Small intestine (tissue), 7 donors: ENCODE data around the gene PRKCE. TPM values are rescaled to one million over a fixed set of nuclear protein-coding genes. Genes with fewer than 3 reads are reported as not detected.
A peak's percentile ranks its signal among the peaks of the same experiment; 100 is the strongest.

Experiments
- DNase-seq, 2 donors: peaks; one replicate each; pipeline versions ENCODE4 v3.0.0 to v3.0.0-alpha.2; 2013
- FAIRE-seq: peaks from 2 replicates; lab custom pipeline; 2012; peaks lifted over from hg19 to GRCh38; lab: Jason Lieb, UNC
- H3K27ac ChIP-seq, 3 donors: one replicate each; pipeline ENCODE4 v1.5.1; 2013; ENCODE audit warnings: low read length in 2 of 3, mild to moderate bottlenecking in 2 of 3, control low read depth in 1 of 3, inconsistent platforms in 1 of 3, low read depth in 1 of 3, moderate library complexity in 1 of 3
- H3K27me3 ChIP-seq, 3 donors: one replicate each; pipeline ENCODE4 v1.6.1; 2013; ENCODE audit warnings: low read length in 3 of 3, inconsistent platforms in 1 of 3; ENCODE audit not compliant: control insufficient read depth in 3 of 3, insufficient read depth in 3 of 3
- H3K36me3 ChIP-seq, 3 donors: one replicate each; pipeline ENCODE4 v1.6.1; 2013; ENCODE audit warnings: low read length in 3 of 3, inconsistent platforms in 1 of 3, low read depth in 1 of 3, mild to moderate bottlenecking in 1 of 3, moderate library complexity in 1 of 3; ENCODE audit not compliant: control insufficient read depth in 3 of 3, insufficient read depth in 2 of 3
- H3K4me1 ChIP-seq, 3 donors: one replicate each; pipeline ENCODE4 v1.6.1; 2013; ENCODE audit warnings: low read length in 2 of 3, inconsistent platforms in 1 of 3, low read depth in 1 of 3, mild to moderate bottlenecking in 1 of 3, moderate library complexity in 1 of 3; ENCODE audit not compliant: control insufficient read depth in 3 of 3, insufficient read depth in 2 of 3
- H3K4me3 ChIP-seq, 3 donors: one replicate each; pipeline ENCODE4 v1.5.1; 2013; ENCODE audit warnings: low read length in 3 of 3, control low read depth in 1 of 3, inconsistent platforms in 1 of 3, low read depth in 1 of 3, mild to moderate bottlenecking in 1 of 3, moderate library complexity in 1 of 3
- H3K9me3 ChIP-seq, 2 donors: one replicate each; pipeline ENCODE4 v1.6.1; 2013; ENCODE audit warnings: low read depth in 1 of 2, low read length in 1 of 2; ENCODE audit not compliant: control insufficient read depth in 2 of 2, insufficient read depth in 1 of 2
- WGBS, 3 donors: extraction: QIAGEN DNeasy Blood & Tissue Kit; methylation state at CpG; one replicate each; pipeline ENCODE4 v1.1.7; 2013; 5-methylcytosine and 5-hydroxymethylcytosine counted together
- polyA plus RNA-seq, 4 donors: library from polyadenylated mRNA; stranded (reverse) in 3 of 4; unstranded in 1 of 4; fragments of 200-250 nt in 3 of 4; fragments of 120-200 nt in 1 of 4; gene quantifications; one replicate each; pipeline versions ENCODE4 v1.2.1 to v1.2.3, GENCODE V29; 2013
- donor health status: healthy with polysubstance abuse.
- donor health status: control.
- donor health status: control.
- donor health status: Bipolar disorder and iron deficiency.
- donor health status: healthy.

PRKCE gene
- polyA plus RNA-seq, 4 donors, result 2.2 to 7.1 (median 5.4) TPM

DNA sequence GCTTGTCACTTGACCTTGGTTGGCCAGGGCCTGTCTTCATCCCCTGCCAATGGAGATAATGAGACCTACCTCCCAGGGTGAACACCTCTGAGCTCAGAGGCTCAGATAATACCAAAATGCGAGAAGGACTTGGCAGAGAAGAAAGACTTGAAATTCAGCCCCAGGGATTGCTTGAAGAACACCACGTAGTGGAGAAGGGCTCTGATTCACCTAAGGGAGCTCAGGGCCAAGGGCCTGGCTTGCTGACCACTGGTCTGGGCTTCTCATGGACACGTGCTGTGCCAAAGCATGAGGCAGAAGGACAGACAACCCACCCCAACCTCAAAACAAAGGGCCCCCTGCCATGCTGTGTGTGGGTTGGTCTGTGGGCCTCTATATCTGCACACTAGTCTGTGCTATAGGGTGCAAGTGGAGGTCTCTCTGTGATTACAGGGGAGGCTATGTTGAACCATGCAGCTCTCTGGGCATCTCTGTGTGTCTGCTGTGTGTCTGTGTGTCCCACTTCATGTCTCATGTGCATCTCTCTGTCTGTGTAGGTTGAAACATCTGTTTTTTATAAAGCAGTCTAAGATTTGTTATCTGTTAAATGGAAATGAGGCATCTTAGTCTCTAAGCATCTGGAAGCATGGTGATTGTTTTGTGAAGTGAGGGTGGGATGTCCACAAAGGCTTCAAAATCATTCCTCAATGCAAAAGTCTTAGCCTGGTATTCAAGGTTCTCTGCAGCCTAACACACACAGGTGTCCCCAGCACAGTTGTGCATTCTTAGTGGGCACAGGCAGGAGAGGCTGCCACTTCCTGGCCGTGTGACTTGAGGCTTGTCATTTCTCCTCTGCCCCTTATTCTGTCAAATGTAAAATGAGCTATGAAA lies 584.8 kb downstream of the PRKCE start:
- Histone ChIP-seq H3K36me3 (no peaks in the 10 kb centered on the region), H3K4me3 (no peak overlapping the region), H3K9me3 (no peaks in the 10 kb centered on the region), H3K27me3 (no peaks in the 10 kb centered on the region), H3K4me1 (no peaks in the 10 kb centered on the region), H3K27ac (no peak overlapping the region)
- FAIRE-seq (no peak), DNase-seq (no peak)
- 82 to 87% (median 82%) methylated on average over 4 of the region's 4 CpGs for WGBS, 3 donors

DNA sequence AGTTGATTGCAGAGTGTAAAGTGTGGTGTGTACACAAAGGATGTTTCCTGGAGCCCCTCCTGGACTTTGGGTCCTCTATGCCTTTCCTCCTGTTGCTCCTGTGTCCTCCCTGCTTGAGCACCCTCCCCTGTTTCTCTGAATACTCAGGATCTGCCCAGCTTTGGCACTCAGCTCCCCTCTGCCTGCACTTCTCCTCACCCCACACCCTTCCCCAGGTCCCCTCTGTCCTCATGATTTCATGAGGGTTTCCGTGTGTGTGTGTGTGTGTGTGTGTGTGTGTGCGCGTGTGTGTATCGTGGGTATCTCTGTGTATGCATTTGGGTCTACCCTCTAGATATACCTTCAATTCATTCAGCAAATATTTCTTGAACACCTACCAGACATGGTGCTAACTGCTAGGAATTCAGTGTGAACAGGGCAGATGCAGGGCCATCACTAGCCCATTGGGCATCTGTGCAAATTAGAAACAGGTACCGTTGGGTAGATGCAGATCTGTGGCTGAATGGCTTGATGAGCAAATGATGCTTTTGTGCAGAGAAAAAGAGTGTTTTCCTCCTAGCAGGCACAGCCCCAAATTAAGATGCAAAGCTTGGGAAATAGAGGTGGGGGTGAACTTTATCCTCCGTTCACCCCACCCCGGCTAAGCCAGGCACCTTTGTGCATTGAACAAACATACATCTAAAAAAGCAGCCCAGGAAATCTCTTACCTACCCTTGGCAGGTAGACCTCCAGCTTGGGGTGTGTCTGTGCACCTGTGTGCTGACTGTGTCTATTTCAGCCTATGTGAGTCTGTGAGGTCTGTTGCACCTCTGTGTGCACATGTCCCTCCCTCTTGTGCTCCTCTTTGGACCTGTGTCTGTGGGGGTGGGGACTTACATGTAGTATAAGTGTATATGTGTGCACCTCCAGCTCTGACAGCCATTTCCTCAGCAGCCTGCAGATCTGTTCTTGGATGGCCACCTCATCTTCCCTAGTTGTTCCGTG lies 585.7 kb downstream of the PRKCE start:
- Histone ChIP-seq H3K9me3 (no peaks in the 10 kb centered on the region), H3K36me3 (no peaks in the 10 kb centered on the region), H3K27ac (no peak overlapping the region), H3K4me1 (no peaks in the 10 kb centered on the region), H3K27me3 (no peaks in the 10 kb centered on the region), H3K4me3 (no peak overlapping the region)
- FAIRE-seq (no peak), DNase-seq (peak in 1 of 2 donors; percentile 19)
- WGBS, 3 donors, result 57 to 79% (median 67%) methylated on average over 8 of the region's 8 CpGs

Other genes starting within 250 kb of the PRKCE start
- 10 to 100 TPM in 1 of 4 donors, 1 to 10 TPM in 3; 4.7 to 10.9 (median 7.1) TPM for gene SRBD1, start 40.4 kb upstream of the PRKCE start, polyA plus RNA-seq